GM12873 (cell line): ENCODE results near the gene ZCCHC13.

ENCODE experiments used
- TF ChIP-seq, protein P1 (sequence below): IDR thresholded peaks from 2 replicates; pipeline ENCODE4 v1.5.1; 2012; ENCODE audit warnings: low read depth, mild to moderate bottlenecking, moderate library complexity, low read length, control low read depth; ENCODE audit not compliant: insufficient read depth; ENCODE audit errors: missing control alignments

Gene ZCCHC13

GRCh38 chrX:74304016-74304415 is at the start of gene ZCCHC13:
ZCCHC13 (plus strand) TSS chrX:74304180; CDS start chrX:74304267, 87 bp downstream.
- TF ChIP-seq, protein P1, sequence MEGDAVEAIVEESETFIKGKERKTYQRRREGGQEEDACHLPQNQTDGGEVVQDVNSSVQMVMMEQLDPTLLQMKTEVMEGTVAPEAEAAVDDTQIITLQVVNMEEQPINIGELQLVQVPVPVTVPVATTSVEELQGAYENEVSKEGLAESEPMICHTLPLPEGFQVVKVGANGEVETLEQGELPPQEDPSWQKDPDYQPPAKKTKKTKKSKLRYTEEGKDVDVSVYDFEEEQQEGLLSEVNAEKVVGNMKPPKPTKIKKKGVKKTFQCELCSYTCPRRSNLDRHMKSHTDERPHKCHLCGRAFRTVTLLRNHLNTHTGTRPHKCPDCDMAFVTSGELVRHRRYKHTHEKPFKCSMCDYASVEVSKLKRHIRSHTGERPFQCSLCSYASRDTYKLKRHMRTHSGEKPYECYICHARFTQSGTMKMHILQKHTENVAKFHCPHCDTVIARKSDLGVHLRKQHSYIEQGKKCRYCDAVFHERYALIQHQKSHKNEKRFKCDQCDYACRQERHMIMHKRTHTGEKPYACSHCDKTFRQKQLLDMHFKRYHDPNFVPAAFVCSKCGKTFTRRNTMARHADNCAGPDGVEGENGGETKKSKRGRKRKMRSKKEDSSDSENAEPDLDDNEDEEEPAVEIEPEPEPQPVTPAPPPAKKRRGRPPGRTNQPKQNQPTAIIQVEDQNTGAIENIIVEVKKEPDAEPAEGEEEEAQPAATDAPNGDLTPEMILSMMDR: no peak

GRCh38 chrX:74259885-74260491 is 44.0 kb upstream of the ZCCHC13 start:
- TF ChIP-seq, protein P1: no peak

- TF ChIP-seq, protein P1: no peak
Observed at GRCh38 chrX:74262452-74263209, 41.3 kb upstream of the ZCCHC13 start.

DNA sequence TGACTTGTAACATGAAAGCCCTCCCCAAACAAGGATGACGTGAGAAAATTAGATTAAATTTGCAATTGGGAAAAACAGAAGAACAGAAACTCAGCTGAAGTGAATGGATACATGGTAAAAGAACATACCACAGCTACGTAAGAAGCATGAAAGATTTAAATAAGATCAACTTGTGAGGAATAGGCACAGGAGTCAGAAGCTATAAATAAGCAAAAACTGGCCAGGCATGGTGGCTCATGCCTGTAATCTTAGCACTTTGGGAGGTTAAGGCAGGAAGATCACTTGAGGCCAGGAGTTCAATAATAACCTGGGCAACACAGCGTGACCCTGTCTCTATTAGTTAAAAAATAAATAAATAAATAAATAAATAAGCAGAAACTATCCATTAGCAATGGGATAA is 33.6 kb upstream of the ZCCHC13 start:
- TF ChIP-seq, protein P1: no peak

DNA sequence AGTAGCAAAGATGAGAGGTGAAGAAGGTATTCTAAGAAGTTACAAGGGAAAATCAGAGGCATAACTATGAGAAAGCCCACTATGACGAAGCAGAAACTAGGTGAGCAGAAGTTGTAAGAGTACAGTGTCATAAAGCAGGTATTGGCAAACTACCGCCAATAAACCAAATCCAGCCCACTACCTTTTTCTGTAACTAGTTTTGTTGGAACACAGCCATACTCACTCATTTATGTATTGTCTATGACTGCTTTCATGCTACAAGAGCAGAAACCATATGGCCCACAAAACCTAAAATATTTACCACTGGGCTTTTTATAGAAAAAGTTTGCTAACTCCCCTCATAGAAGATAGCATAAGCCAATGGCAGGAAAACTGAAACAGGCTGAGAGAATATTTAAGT is 31.8 kb upstream of the ZCCHC13 start:
- TF ChIP-seq, protein P1: no peak

DNA sequence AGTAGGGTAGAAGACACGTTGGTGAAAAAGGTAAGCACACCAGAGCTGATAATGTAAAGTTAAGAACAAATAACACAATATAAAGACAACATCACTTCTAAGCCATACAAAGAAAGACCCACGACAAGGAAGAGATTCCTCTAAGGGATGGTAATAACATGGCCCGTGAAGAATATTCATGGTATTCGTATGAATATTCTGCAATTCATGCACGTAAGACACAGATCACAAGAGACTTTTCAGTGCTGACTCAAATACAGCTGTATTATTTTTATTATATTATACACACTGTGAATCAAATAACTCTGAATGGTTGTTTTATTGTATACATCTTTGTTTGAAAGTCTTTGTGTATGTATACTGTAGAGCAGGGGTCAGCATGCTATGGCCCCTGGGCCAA is 29.5 kb upstream of the ZCCHC13 start:
- TF ChIP-seq, protein P1: no peak

- TF ChIP-seq, protein P1: no peak
Observed at GRCh38 chrX:74277320-74277719, 26.7 kb upstream of the ZCCHC13 start.
